Calu3 (cell line): Measurements from ENCODE around the gene SLC1A2. TPM values are rescaled to one million over a fixed set of nuclear protein-coding genes. Genes with fewer than 3 reads are reported as not detected.

Source experiments
- BruUV-seq: library from RNA; stranded (reverse); fragments of 400-500 nt; replicated peaks from 2 replicates; lab custom pipeline; 2021; lab: Mats Ljungman, UMichigan
- CTCF ChIA-PET: fragments of 300-600 bp; sonication (Branson Sonifier 250); formaldehyde crosslinking; loops from one replicate; lab custom pipeline; 2022; ENCODE audit warnings: antibody characterized with exemption; lab: Charles Lee
- DNase-seq: peaks from one replicate; pipeline ENCODE4 v3.0.0; 2022
- H3K27ac Mint-ChIP-seq: one replicate; pipeline ENCODE4 v1.8.0; 2022; ENCODE audit warnings: mixed read lengths; ENCODE audit not compliant: unreplicated experiment
- H3K27me3 Mint-ChIP-seq: one replicate; pipeline ENCODE4 v1.8.0; 2022; ENCODE audit warnings: mixed read lengths; ENCODE audit not compliant: unreplicated experiment
- H3K36me3 Mint-ChIP-seq: one replicate; pipeline ENCODE4 v1.8.0; 2022; ENCODE audit warnings: mild to moderate bottlenecking, moderate library complexity, mixed read lengths; ENCODE audit not compliant: insufficient read depth, unreplicated experiment
- H3K4me1 Mint-ChIP-seq: one replicate; pipeline ENCODE4 v1.8.0; 2022; ENCODE audit warnings: mild to moderate bottlenecking, low read depth, mixed read lengths; ENCODE audit not compliant: unreplicated experiment
- H3K4me3 Mint-ChIP-seq: one replicate; pipeline ENCODE4 v1.8.0; 2022; ENCODE audit warnings: mild to moderate bottlenecking, low read depth, moderate library complexity, mixed read lengths; ENCODE audit not compliant: unreplicated experiment
- H3K9me3 Mint-ChIP-seq: one replicate; pipeline ENCODE4 v1.8.0; 2022; ENCODE audit warnings: low read depth, mixed read lengths; ENCODE audit not compliant: unreplicated experiment
- CTCF ChIP-seq: fragments of 200-600 bp; IDR thresholded peaks from one replicate; pipeline ENCODE4 v1.8.0; 2022; ENCODE audit warnings: antibody characterized with exemption; ENCODE audit not compliant: unreplicated experiment
- intact Hi-C: fragments of 100-400 bp; cut with micrococcal nuclease; formaldehyde crosslinking; loops from one replicate; pipeline ENCODE4 v1.10.0; 2022; ENCODE audit not compliant: unreplicated experiment
- total RNA-seq: library from RNA; stranded (reverse); gene quantifications from 2 replicates; pipeline ENCODE4 v1.2.3, GENCODE V29; 2022

SLC1A2 gene
- total RNA-seq, 1 experiment from 2014 or later: 0.40 TPM

GRCh38 chr11:35360055-35360530 is 59.3 kb downstream of the SLC1A2 start:
- BruUV-seq: no TSS peak
- H3K9me3 Mint-ChIP-seq: no peaks in the 10 kb centered on the region
- no peak overlapping the region for H3K4me3 Mint-ChIP-seq
- peaks cover 16% of the 10 kb centered on the region for H3K4me1 Mint-ChIP-seq
- H3K27ac Mint-ChIP-seq: no peak overlapping the region
- TF ChIP-seq CTCF: no peak
- H3K36me3 Mint-ChIP-seq: no peaks in the 10 kb centered on the region
- intact Hi-C loops: no loop called here
- DNase-seq: no peak
- CTCF ChIA-PET: no interaction called here
- no peaks in the 10 kb centered on the region for H3K27me3 Mint-ChIP-seq

- DNase-seq: no peak
- Mint-ChIP-seq H3K36me3 (no peaks in the 10 kb centered on the region), H3K4me1 (peaks cover 16% of the 10 kb centered on the region), H3K27ac (no peak overlapping the region), H3K9me3 (no peaks in the 10 kb centered on the region), H3K4me3 (no peak overlapping the region), H3K27me3 (no peaks in the 10 kb centered on the region)
- intact Hi-C loops: no loop called here
- BruUV-seq: no TSS peak
- CTCF ChIA-PET: no interaction called here
- TF ChIP-seq CTCF: no peak
Observed at GRCh38 chr11:35359321-35360054, 59.9 kb downstream of the SLC1A2 start.

- Mint-ChIP-seq H3K27ac (no peak overlapping the region), H3K4me1 (peaks cover 8% of the 10 kb centered on the region), H3K9me3 (no peaks in the 10 kb centered on the region), H3K27me3 (no peaks in the 10 kb centered on the region), H3K4me3 (no peak overlapping the region), H3K36me3 (no peaks in the 10 kb centered on the region)
- CTCF ChIA-PET: no interaction called here
- DNase-seq: no peak
- TF ChIP-seq CTCF: no peak
- BruUV-seq: no TSS peak
- intact Hi-C loops: no loop called here
Observed at GRCh38 chr11:35358391-35358790, 61.0 kb downstream of the SLC1A2 start.

- CTCF ChIA-PET: no interaction called here
Observed at GRCh38 chr11:35357923-35358322, 61.4 kb downstream of the SLC1A2 start.

More at GRCh38 chr11:35357923-35358322, 61.4 kb downstream of the SLC1A2 start:
- no peak for DNase-seq
- no TSS peak for BruUV-seq
- Mint-ChIP-seq H3K4me1 (peaks cover 5% of the 10 kb centered on the region), H3K27me3 (no peaks in the 10 kb centered on the region), H3K27ac (no peak overlapping the region), H3K36me3 (no peaks in the 10 kb centered on the region), H3K4me3 (no peak overlapping the region), H3K9me3 (no peaks in the 10 kb centered on the region)
- intact Hi-C loops: no loop called here
- TF ChIP-seq CTCF: no peak
